IPS DF 19.7 (cell line): ENCODE data around the gene ITIH5.
"Not testable (repeated sequence)": the region's sequence is repeated elsewhere in the genome, so short reads cannot be mapped to it uniquely, and the experiment has no call there.

Experiments used
- DNase-seq: peaks from one replicate; pipeline ENCODE4 v3.0.0-alpha.2; 2013; ENCODE audit warnings: low read depth, low spot score

The ITIH5 gene

DNA sequence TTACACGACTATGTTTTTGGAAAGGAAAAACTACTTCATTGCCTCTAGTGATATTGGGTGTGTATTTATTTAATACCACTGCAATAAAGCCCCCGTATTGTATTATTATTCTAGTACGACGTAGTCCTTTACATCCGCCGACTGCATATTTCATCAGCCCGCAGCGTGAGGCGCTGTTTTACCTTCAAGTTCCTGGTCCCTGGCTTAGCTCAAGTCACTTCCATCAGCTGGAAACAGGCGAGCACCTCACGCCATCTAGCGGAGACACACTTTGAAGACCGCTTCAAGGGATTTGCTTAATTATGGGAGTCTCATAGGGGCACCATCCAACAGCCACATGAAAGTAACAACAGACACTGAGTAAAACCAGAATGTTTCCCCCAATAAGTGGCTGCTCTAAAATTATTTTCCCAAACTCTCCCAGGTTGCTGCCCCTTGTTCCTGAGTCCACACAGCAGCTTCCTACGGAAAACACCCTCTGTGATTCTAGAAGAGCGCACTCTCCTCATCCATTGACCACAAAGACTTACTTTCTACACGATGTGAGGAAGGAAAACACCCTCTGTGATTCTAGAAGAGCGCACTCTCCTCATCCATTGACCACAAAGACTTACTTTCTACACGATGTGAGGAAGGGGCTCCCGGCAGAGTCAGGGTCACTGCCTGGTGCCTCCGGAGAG, 20.6 kb upstream of the ITIH5 start:
- DNase-seq = peak; percentile 83

DNA sequence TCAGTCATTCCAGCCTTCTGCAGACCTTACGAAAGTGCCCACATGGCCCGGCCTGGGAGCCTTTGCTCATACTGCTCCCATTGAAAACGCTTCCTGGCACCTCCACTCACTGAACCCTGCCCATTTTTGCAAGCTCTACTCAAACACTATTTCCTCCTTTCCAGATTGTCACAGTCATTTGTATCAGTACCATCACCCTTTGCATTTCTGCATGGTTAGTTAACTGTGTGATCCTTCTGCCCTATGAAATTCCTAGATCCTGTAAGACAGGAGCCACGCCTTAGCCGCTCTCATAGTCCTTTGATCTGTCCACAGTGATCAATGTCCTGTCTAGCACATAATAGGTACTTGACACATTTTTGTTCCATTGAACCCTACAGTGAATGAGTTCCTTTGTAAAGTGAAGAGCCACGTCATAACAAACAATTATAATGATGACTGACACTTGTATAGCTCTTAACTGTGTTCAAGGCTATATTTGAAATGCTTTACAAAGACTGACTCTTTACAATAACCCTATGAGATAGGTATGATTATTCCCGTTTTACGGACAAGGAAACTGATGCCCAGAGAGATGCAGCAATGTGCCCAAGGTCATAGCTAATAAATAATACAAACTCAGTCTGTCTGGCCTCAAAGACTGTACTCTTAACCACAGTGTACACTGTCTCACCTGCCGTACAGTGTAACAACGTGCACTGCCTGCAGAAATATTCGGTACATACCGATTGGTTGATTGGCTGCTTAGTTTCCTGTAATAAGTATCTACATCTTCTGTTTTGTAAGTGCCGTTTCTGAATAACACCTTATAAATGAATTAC, 19.8 kb upstream of the ITIH5 start:
- DNase-seq = no peak

DNA sequence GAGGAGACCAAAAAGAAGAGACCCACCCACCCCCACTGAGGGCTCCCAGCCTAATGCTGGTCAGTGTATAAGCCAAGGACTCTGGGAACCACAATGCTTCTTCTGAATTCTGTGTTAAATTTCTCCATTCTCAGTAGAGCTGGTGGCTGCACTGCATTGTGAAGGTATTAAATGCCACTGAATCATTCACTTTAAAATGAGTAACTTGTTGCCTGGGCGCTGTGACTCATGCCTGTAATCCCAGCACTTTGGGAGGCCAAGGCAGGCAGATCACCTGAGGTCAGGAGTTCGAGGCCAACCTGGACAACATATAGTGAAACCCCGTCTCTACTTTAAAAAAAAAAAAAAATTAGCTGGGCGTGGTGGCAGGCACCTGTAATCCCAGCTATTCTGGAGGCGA, 13.3 kb upstream of the ITIH5 start:
- DNase-seq = not testable (repeated sequence)

DNA sequence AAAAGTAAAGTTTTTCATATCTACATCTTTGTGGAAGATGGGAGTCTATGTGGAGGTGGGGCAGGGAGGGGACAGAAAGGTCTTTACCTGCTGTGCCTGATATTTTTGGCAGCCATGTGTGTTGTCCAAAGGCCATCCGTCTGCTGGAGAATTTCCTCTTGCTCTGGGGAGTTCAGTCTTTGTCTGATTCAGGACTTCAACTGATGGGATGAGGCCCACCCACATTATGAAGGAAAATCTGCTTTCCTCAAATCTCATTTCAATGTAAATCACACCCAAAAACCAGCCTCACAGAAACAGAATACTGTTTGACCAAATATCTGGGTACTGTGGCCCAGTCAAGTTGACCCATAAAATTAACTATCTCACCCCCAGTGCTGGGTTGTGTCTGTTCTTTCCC, 12.5 kb upstream of the ITIH5 start:
- no peak for DNase-seq

DNA sequence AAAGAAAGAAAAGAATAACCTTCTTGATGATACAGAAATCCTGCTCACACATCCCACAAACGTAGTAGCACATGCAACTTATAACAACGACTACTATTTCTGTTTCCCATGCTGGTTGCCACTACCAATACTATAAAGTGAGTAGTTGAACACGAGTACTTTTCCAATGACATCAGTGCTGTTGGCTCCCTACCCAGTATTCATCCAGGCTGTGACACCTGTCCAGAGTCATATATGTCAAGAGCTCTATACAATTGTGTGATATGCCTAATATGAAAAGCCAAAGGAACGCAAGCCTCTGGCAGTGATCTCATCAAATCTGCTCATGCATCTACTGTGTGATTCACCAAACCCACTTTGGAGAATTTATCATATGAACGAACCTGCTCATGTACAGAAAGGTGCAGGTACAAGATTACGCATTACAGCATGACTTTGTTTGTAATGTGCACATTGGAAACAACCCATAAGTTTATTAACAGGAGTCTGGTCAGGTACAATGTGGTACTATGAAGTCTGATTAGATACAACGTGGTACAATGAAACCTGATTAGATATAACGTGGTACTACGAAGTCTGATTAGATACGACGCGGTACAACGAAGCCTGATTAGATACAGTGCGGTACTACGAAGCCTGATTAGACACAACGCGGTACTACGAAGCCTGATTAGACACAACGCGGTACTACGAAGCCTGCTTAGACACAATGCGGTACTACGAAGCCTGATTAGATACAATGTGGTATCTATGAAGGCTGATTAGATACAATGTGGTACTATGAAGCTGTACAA, 5.8 kb upstream of the ITIH5 start:
- no peak for DNase-seq

DNA sequence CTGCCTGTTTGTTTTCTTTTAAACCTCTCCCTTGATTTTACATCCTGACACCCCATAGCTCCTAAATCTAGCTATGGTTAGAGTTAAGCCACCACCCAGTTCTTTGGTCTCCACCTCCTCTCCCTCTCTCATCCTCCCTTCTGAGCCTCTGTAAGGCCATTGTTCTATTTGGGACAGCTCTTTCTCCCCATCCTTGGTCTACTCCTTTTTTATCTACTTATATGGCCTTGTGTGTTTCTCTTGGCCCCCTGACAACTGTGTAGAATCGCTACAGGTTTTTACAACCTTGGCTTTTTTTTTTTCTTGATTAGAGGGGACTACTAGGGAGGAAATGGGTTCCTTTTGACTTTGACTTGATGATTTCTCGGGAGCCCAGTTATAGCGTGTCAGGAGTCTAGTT, 3.4 kb upstream of the ITIH5 start:
- no peak for DNase-seq

DNA sequence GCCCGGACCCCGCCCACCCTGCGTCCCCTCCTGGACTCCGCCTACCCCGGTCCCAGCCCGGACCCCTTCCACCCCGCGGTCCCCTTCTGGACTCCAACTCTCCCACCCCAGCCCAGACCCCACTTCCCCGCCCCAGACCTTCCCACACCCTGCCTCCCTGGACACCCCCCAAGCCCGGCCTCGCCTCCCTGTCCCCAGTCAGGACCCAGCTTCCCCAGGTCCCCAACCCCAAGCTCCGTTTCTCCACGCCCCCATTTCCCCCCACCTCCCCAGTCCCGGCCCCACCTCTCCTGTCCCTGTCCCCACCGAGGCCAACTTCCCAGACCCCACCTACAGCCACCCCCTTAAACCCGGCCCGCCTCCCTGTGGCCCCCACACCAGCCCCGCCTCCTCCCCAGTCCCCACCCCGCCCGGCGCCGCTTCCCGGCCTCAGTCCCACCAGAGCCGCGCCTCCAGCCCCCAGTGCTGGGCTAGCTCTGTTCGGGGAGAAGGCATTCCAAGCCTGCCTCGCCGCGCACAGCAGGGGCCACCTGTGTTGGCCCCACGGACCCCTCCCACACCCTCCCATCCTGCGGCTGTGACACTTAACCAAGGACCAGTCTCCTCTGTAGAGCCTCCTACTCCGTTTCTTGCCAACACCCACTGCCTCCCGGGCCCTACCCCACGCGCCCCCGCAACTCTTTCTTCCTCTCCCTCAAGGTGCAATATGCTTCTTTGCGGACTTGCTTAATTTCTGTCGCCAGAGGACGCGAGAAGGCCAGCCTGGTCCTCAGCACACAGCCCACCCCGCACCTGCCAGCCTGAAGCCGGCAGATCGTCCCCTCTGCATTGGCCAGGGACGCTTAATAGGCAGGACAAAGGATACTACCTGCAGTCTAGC, 736 bp upstream of the ITIH5 start:
- no peak for DNase-seq

DNA sequence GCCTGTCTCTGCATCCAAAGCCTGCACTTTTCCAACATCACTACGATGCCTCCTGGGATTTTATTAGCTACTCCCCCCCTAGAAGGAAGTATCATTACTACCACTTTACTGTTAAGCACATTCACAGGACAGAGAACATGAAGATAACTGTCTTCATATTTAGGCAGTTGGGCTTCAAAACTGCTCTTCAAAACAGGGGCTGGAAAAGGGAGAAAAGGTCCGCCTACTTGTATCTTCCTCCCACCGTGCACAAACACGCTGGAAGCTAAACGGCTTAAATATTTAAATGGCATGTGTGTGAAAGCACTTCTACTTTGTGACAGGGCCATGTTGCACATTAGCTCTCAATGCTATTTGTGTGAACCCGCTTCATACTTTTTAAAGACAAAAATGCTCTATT, 999 bp downstream of the ITIH5 start:
- DNase-seq = no peak

DNA sequence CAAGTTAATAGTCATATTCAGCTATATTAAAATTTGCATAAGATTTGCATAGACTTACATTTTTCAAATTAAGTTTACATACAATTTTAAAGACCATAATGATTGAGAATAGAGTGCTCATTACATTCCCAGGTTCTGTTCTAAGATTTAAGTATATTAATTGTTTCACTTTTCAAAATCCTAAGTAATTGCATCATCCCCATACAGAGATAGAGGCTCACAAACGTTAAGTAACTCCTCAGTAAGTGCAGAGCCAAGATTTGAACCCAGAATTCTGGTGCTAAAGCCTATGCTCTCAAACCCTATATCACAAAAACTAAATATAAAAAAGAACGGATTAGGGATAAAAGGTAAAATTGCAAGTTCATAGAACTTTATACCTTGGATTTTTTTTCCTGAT, 2.1 kb downstream of the ITIH5 start:
- no peak for DNase-seq

DNA sequence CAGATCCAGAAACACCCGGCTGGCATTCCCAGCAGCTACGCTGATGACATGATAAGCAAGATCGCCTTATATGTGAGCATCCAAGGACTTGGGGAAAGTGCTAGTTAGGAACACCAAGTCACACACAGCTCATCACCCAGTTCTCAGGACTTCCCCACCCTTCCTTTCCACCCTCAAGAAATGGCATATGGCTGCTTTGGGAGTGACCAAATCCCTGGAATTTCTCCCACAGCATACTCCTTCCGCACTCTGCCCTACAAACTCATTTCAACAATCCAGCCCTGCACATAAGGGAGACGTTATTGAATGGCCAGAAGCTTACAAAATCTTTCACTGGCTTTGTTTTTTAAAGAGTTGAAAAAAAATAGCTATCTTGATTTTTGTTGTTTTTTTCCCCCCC, 4.2 kb downstream of the ITIH5 start:
- no peak for DNase-seq

DNA sequence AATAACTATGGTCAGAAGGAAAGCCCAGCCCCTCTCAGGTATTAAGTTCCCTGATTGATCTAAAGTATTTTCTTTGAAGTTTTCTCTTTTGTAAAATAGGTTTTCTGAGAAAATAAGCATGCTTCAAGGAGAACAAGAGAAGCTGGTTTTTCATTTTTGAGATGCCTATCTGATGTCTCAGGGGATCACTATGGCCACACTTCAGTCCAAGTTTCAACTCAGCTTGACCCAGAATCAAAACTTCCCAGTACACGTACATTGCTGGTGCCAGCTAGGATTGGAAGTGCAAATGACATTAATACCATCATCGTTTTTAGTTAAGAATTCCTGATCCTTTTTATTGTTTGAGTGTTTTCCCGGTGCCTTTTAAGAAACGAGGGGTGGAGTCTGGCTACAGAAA, 7.2 kb downstream of the ITIH5 start:
- no peak for DNase-seq

DNA sequence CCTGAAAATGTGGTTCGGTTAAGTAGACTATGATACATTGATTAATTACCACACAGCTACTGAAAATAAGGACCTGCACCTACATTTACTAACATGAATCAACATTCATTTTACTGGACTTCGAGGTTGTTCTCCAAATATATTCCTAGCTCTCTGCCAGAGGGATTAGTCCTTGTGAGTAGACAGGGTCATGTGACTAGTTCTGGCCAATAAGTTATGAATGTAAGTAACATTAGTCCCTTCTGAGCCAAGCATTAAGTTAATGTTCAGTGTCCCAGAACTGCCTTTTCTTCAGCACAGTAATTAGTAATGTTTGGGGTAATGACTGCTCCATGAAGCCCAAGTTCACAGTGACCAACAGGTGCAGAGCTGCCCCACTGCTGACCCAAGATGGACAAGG, 9.2 kb downstream of the ITIH5 start:
- no peak for DNase-seq

DNA sequence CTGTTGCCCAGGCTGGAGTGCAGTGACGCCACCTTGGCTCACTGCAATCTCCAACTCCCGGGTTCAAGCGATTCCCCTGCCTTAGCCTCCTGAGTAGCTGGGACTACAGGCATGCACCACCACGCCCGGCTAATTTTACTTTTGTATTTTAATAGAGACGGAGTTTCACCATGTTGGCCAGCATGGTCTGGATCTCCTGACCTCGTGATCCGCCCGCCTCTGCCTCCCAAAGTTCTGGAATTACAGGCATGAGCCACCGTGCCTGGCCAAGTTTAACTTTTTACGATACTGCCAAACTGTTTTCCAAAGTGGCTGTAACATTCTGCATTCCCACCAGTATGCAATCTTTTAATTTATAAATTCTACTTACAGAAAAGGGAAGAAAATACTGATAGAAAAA, 9.7 kb downstream of the ITIH5 start:
- DNase-seq = not testable (repeated sequence)

DNA sequence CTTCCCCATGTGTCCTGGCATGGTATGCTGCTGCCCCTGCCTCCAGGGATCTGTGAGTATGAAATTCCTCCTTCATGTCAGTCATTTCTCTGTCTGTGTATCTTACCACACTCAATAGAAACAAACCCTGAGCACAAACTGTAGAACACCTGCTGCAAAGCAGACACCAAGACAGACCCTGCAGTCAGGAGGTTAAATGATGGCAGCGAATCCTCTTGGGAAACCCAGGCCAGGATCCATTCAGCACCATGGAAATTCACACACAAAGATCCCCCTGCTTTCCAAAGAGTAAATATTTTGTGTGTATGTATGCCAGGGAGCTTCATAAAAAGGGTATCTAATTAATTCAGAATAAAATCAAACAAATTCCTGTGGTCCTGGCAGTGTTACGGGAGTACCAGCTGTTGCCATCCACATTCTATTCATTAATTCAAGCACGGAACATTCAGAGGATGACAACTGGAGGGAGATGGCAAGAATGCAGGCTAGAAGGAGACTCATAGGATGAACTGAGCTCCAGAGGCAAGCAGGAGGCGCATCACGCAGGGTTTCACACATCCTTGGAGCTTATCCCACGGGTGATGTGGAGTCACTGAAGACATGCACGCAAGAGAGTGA, 14.8 kb downstream of the ITIH5 start:
- DNase-seq = no peak

DNA sequence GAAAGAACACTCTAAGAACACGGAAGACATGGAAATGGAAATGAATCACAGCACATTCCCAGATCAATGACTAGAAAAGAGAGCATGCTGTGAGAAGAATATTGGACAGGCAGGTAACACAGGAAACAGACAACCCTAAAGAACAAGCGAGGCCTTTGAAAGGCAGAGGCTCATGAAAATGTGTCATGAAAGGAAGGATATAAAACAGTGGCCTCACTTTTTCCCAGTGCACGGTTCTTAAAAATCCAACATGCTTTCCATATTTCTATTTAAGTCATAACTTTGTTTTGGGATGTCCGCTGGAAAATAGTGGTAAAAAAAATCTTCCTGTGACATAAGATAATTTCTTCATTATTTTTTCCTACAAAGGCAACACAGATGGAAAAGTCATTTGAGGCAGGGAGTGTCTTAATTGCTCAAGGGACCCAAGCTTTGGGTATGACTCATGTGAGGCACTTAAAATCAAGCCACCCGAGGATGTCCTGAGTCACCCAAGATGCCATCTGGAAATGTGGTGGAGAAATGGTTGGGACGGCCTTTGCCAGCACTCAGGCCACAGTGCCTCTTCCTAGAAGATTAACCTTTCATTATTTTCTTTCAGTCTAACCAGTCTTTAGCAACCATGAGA, 17.0 kb downstream of the ITIH5 start:
- DNase-seq = no peak

DNA sequence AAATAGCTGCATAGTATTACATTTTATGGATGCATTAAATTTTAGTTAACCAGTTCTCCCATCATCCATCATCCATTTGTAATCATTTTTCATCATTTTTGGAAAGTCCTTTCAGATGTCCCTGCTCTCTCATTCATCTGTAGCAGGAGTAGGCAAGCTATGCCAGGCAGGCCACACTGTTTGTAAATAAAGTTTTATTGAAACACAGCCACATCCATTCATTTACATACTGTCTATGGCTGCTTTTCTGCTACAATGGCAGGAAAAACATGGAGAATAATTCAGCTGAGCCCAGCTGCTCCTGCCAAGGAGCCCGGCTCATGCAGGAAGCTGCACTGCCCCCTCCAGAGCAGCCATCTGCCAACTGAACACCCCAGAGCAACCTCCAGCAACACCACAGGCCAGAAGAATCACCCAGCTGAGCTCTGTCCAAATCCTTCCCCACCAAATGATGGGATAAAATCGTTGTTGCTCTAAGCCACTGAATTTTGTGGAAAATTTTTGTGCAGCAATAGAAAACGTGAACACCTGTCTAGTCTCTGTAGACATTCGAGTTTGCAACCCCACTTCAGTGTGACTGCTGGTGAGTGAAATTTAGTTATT, 19.6 kb downstream of the ITIH5 start:
- DNase-seq = no peak

DNA sequence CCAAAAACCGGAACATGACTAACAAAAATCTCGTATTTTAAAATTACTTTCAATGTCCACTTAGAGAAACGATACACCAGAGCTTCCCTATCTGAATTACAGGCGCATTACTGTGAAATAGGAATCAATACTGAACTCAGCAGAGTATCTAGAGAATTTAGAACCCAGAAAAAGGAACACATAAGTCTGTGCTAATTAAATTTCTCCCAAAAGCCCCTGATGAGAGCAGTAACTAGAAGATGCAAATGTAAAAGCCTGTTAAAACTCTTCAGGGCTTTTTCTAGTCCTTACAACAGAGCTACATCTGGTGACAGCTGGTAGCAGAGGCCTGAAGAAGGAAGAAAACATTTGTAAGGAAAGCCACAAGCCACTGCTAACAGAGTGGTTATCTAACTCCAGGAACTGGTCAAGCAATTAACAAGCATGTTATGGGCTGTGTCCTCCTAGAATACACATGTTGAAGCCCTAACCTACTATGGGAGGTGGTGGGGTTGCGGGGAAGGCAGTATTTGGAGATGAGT, 24.2 kb downstream of the ITIH5 start:
- no peak for DNase-seq

DNA sequence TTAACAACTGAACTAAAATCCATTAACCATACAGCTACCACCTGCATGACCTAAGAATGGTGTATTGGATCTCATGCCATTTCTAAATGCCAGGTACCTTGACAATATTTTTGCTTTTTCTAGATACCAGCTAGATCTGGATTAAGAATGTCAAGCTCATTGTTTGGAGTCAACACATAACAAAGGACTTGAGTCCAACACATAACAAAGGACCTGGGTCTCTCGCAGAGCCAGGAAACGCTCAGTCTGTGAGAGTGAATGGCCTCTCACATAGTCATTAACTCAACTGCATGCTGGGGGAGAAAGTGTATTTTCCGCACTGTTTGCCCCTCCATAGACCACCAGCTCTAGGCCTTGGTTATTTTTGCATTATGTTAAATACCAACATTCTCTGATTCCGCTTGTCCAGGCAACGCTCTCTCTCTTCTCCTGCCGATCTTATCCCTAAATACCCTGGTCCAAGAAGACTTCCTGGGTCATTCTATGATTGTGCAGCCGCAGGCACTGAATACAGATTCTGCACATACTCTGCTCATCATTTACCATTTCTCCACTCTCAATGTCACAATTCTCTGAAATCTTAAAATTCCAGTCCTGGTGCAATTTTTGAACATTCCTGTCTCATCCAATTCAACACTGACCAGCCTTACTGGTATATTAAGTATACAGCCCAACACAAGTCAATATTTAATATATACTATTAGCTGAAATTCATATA, 31.2 kb downstream of the ITIH5 start:
- DNase-seq = peak; percentile 78

DNA sequence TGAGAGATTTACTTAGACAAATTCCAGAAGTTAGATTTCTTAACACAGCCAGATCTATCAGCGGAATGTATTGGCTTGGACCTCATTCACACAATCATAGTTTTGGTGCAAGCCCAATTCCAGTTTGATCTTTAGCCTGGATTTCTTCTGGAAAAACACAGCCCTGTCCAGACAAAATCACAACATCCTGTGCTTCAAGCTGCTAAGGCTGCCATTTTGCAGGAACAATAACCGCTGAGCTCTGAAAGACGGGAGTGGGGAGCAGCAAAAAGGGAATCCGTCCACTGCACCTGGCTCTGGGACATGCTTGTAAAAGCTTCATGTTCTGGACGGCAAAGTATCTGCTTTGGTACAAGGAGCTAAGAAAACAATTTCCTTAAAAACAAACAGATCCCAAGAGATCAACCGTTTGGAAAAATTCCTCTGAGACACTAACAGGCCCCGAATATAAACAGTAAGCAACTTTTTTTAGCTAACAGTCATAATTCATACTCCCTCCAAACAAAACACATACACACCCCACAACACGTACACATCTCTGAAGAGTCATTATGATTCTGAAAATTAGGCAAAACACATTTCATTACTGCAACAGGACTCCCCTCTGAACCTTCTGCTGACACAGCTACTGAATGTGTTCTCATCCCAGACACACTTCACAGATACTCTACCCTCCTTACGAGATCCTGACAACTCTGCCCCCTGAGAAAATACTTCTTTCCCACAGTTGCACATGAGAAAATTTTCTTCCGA, 32.4 kb downstream of the ITIH5 start:
- no peak for DNase-seq
